Rectal smooth muscle tissue (tissue), 1 donor: Measurements from ENCODE around the gene PLET1.

Experiments
- H3K27ac ChIP-seq: one replicate; pipeline ENCODE4 v1.7.0; 2013; ENCODE audit warnings: low read depth, low read length, inconsistent platforms
- H3K27me3 ChIP-seq: one replicate; pipeline ENCODE4 v1.7.0; 2013; ENCODE audit warnings: low read length; ENCODE audit not compliant: control insufficient read depth, insufficient read depth
- H3K36me3 ChIP-seq: one replicate; pipeline ENCODE4 v1.7.0; 2013; ENCODE audit warnings: low read length; ENCODE audit not compliant: control insufficient read depth, insufficient read depth
- H3K4me1 ChIP-seq: one replicate; pipeline ENCODE4 v1.7.0; 2013; ENCODE audit warnings: low read length; ENCODE audit not compliant: control insufficient read depth, insufficient read depth
- H3K4me3 ChIP-seq: one replicate; pipeline ENCODE4 v1.7.0; 2013; ENCODE audit warnings: low read length
- H3K9ac ChIP-seq: one replicate; pipeline ENCODE4 v1.7.0; 2013; ENCODE audit warnings: low read length

PLET1 gene

DNA sequence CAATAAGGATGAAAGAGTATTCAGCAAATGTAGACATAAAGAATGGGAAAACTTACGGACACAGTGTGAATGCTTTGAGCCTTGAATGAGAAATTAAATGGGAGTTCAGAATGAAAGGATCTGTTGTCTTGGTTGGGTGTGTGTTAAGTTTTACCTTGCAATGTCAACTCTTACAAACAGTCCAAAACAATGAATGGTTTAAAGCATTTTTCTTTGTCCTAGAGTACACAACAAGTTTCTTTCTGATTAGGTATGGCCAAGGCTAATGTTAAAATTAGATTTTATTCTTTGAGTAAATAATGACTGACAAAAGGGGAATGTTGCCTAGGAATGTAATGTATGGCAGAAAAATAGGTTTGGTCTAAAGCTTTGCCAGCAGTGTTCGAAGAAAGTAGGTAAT, 32.0 kb downstream of the PLET1 start:
- H3K9ac ChIP-seq, result no peak overlapping the region
- H3K4me1 ChIP-seq, result peaks cover 4% of the 10 kb centered on the region
- no peak overlapping the region for H3K4me3 ChIP-seq
- H3K27me3 ChIP-seq, result no peaks in the 10 kb centered on the region
- H3K36me3 ChIP-seq, result no peaks in the 10 kb centered on the region
- H3K27ac ChIP-seq, result no peak overlapping the region

DNA sequence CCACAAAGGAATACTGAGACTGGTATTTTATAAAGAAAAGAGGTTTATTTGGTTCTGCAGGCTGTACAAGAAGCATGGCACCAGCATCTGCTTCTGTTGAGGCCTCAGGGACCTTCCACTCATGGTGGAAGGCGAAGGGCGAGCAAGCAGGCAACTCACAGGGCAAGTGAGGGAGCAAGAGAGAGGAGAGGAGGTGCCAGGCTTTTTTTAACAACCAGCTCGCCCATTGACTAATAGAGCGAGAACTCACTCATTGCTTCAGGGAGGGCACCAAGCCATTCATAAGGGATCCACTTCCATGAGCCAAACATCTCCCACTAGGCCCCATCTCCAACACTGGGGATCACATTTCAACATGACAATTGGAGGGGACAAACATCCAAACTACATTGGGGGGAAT, 33.2 kb downstream of the PLET1 start:
- Histone ChIP-seq H3K4me3 (peak overlapping the region; percentile 99), H3K36me3 (no peaks in the 10 kb centered on the region), H3K27me3 (no peaks in the 10 kb centered on the region), H3K27ac (peak overlapping the region; percentile 99), H3K4me1 (peaks cover 4% of the 10 kb centered on the region), H3K9ac (no peak overlapping the region)

DNA sequence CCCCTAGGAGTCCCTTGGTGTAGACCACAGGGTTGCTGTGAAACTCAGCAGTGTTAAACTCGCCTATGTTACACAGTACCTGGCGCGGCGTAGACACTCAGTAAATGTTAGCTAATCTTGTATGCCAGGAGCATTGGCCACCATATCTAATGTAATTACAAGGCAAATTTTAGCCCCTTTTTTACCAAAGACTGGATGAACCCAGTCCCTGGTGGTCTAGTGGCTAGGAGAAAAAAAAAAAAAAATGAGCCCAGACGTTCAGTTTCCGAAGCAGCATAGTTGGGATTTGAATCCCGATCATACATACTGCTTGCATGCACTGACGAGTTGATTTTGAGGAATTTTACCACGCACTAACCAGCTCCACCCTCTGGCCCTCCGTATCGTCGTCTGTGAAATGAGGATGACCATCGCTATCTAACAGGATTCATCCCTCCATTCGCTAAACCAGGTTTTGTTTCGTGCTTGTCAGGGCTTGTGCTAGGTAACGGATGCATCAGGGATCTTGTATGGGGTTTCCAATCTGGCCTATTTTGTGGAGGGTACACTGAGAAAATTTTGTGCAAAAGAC, 33.7 kb downstream of the PLET1 start:
- Histone ChIP-seq H3K9ac (peak overlapping the region; percentile 100), H3K27me3 (no peaks in the 10 kb centered on the region), H3K4me3 (peak overlapping the region; percentile 99), H3K27ac (peak overlapping the region; percentile 99), H3K36me3 (no peaks in the 10 kb centered on the region), H3K4me1 (peaks cover 4% of the 10 kb centered on the region)

DNA sequence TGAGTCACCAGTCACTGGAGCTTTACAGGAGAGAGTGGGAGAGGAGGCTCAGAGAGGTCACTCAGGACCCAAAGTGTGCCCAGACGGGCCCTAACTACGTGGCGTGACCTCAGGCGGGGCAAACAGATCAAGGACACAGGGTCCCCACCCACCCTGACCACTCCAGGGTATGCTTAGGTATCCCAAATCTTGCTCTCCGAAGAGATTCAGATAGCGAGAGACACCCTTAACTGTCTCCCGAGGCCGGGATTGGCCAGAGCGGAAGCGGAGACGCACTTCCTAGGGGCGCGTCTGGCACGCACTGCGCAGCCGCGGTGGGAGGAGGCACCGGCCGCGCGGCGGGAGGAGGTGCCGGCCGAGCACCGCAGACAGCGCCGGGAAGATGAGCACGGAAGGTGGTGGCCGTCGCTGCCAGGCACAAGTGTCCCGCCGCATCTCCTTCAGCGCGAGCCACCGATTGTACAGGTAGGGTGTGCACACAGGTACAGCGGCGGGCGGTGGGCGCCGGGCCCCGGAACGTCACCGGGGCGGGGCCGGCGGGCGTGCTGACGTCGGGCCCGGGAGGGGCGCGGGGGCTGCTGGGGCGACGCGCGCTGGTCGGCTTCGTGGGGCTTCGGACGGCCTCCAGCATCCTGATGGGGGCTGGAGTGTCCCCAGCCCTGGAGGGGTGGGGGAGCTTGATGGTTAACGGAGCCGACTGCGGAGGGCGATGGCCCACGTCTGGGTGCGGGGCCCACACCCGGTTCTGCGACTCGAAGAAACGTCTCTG, 34.4 kb downstream of the PLET1 start, which contains the start of gene PTS:
Gene PTS, plus strand, starts transcription at position 367 of the 769 bp plus-strand sequence. Its CDS starts 16 bp downstream, at position 383.
- peak within 1 kb of the TSS; percentile 99 for H3K4me3 ChIP-seq
- no peaks in the 10 kb centered on the region for H3K36me3 ChIP-seq
- H3K9ac ChIP-seq, result peak within 1 kb of the TSS; percentile 100
- H3K4me1 ChIP-seq, result peaks cover 4% of the 10 kb centered on the region
- H3K27ac ChIP-seq, result peak within 1 kb of the TSS; percentile 99
- no peaks in the 10 kb centered on the region for H3K27me3 ChIP-seq

DNA sequence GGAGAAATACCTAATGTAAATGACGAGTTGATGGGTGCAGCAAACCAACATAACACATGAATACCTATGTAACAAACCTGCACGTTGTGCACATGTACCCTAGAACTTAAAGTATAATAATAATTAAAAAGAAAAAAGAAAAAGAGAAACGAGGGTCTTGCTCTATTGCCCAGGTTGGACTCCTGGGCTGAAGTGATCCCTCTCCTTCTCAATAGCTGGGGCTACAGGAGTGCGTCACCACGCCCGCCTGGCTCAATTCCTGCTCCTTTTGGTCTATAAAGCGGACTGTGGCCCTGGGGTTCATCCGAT, 35.0 kb downstream of the PLET1 start:
- Histone ChIP-seq H3K4me1 (peaks cover 4% of the 10 kb centered on the region), H3K9ac (peak overlapping the region; percentile 100), H3K27ac (peak overlapping the region; percentile 99), H3K36me3 (no peaks in the 10 kb centered on the region), H3K27me3 (no peaks in the 10 kb centered on the region), H3K4me3 (peak overlapping the region; percentile 99)

DNA sequence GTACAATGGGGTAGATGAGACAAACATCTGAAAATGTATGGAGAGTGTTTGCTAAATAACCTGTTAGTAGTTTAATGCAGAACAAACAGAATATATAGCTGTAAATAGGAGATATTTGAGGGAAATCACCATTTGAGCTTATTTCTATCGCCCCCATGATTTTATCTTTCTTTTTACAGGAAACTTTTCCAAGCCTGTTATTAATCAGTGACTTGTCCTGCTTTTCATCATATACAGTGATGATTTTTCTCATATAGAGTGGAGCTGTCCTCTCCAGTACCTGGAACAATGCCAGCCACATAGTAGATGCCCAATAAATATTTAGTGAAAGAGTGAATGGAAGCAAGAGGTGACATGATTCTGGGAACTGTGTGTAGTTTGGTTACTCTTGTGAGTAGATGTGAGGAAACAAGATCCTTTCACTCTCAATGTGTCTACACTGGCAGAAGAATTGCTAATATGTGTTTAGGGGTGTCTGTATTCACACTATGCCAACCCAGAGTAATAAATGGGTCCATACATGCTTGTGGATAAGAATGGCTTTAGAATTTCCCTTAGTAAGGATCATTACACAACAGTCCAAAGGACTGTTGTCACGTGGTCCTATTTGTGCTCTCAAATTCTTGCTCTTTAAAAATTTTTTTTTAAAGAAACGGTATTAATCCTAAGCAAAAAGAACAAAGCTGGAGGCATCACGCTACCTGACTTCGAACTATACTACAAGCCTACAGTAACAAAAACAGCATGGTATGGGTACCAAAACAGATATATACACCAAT, 36.7 kb downstream of the PLET1 start:
- H3K4me1 ChIP-seq, result peaks cover 4% of the 10 kb centered on the region
- no peaks in the 10 kb centered on the region for H3K27me3 ChIP-seq
- H3K9ac ChIP-seq, result no peak overlapping the region
- no peaks in the 10 kb centered on the region for H3K36me3 ChIP-seq
- no peak overlapping the region for H3K4me3 ChIP-seq
- H3K27ac ChIP-seq, result no peak overlapping the region

DNA sequence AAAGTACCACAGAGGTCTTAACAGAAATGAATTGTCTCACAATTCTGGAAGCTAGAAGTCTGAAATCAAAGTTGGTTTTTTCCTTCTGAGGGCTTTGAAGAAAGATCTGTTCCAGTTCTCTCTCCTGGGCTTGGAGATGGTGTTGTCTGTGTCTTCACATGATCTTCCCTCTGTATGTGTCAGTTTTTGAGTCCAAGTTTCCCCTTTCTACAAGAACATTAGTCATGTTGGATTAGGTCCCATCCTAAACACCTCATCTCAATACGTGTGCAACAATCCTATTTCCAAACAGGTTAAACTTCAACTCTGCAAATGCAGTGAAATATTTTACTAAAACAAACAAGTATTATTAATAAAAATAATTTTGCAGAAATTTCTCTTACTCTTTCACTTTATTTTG, 37.5 kb downstream of the PLET1 start:
- peaks cover 4% of the 10 kb centered on the region for H3K4me1 ChIP-seq
- H3K27ac ChIP-seq, result no peak overlapping the region
- no peak overlapping the region for H3K9ac ChIP-seq
- no peaks in the 10 kb centered on the region for H3K27me3 ChIP-seq
- no peaks in the 10 kb centered on the region for H3K36me3 ChIP-seq
- no peak overlapping the region for H3K4me3 ChIP-seq

DNA sequence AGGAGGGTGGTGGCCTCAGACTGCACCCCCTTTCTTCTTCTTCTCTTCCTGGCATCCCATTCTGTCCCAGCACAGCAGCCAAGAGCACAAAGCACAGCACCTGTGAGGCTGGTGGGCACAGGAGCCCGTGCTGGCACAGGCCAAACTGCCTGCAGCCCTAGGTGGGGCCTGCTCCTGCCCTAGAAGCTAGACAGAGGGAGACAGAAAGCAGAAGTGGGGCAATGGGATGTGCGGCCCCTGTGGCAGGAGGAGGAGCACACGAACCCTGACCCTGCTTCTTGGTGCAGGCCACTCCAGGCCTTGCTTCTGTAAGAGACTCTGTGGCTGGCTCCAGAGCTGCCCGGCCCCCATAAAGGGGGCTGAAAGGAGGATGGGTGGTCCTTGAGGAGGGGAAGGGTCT, 38.4 kb downstream of the PLET1 start:
- no peak overlapping the region for H3K9ac ChIP-seq
- H3K27ac ChIP-seq, result no peak overlapping the region
- no peaks in the 10 kb centered on the region for H3K27me3 ChIP-seq
- H3K36me3 ChIP-seq, result no peaks in the 10 kb centered on the region
- peaks cover 3% of the 10 kb centered on the region for H3K4me1 ChIP-seq
- H3K4me3 ChIP-seq, result no peak overlapping the region

DNA sequence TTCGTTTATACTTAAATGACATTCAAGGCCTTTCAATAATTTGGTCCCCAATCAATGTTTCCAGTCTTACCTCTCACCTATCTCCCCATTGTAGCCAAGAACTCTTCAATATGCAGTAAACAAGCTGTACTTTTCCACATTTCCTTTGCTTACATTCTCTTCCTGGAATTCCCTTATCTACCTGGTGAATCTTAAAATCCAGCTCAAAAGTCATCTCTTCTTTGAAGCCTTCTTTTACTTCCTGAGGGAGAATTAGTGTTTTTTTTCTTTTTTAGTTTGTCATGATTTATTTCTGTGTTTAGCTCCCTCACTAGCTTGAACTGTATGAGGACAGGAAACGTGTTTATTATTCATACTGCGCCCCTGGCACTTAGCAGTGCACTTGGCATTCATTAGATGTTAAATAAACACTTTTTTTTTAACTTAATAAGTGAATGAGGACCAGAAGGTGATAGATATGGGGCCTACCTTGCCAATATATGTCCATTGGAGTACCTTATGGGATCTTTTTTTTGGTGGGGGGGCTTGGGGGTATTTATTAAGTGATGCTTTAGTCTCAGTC, 39.3 kb downstream of the PLET1 start:
- H3K4me3 ChIP-seq, result no peak overlapping the region
- H3K4me1 ChIP-seq, result no peaks in the 10 kb centered on the region
- H3K36me3 ChIP-seq, result no peaks in the 10 kb centered on the region
- H3K27me3 ChIP-seq, result no peaks in the 10 kb centered on the region
- no peak overlapping the region for H3K9ac ChIP-seq
- H3K27ac ChIP-seq, result no peak overlapping the region

DNA sequence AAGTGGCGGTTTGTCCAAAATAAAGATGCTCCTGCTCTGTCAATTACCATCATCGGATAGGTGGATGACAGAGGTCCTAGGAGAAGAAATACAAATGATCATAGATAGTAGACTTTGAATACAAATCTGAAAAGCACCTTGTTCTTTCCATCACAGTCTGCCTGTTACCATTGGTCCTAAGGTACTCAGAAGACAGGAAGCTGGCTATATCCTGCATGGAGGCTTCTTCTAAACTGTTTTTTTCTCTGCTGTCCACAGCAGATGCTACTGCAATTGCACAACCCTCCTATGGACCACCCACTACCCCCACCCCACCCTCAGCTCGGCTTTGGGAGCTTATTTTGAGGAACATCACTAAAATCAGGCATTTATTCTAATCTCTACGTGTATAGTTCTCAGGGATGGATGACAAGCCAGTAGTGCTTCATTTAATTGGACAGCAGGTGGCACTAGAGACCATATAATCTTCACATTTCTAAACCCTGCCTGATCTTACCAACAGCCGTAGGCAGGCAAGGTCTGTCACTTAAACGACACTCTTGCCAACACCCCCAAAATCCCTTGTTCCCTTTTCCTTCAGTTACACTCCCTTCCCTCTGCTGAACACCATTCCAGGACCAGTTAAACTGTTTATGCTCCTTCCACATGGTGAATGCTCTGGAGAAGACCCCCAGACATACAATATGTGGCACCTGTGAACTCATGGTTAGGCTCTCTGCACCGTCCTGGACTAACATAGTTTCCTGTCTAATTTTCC, 41.0 kb downstream of the PLET1 start:
- no peak overlapping the region for H3K4me3 ChIP-seq
- no peaks in the 10 kb centered on the region for H3K27me3 ChIP-seq
- H3K4me1 ChIP-seq, result no peaks in the 10 kb centered on the region
- no peak overlapping the region for H3K27ac ChIP-seq
- H3K36me3 ChIP-seq, result no peaks in the 10 kb centered on the region
- H3K9ac ChIP-seq, result no peak overlapping the region

DNA sequence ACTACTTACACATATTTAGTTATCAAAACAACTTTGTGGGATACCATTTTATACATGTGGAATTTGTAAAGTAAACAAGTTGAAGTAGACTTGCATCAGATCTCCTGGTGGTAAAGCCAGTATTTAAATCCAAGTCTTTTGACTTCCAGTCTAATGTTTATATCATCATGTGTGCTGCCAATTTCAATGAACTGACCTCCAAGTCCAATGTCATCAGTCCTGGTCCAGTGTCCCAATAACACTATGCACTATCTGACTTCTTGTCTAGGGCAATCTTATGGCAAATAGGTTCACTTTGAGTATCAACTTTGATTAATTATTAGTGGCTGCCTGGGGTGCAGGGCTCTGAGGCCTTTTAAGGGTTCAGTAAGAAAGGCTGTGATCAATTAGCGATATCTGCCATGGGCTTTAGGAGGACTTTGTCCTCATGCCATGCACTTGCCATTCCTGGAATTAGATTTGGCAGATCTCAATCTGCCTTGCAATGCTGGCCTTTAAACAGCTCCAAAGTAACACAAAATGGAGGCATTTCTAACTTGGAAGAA, 44.0 kb downstream of the PLET1 start:
- no peaks in the 10 kb centered on the region for H3K4me1 ChIP-seq
- H3K36me3 ChIP-seq, result no peaks in the 10 kb centered on the region
- no peak overlapping the region for H3K9ac ChIP-seq

DNA sequence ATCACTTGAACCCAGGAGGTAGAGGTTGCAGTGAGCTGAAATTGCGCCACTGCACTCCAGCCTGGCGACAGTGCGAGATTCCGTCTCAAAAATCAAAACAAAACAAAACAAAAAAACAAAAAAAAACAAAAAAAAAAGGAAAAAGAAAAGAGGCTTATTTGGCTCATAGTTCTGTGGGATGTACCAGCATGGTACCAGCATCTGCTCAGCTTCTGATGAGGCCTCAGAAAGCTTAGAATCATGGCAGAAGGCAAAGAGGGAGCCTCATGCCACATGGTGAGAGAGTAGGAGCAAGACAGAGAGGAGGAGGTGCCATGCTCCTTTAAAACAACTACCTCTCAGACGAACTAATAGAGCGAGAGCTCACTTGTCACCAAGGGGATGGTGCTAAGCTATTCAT, 45.0 kb downstream of the PLET1 start:
- Histone ChIP-seq H3K4me3 (no peak overlapping the region), H3K36me3 (no peaks in the 10 kb centered on the region), H3K27me3 (no peaks in the 10 kb centered on the region), H3K27ac (no peak overlapping the region), H3K9ac (no peak overlapping the region), H3K4me1 (no peaks in the 10 kb centered on the region)

More for the DNA sequence above, 44.0 kb downstream of the PLET1 start:
- H3K27ac ChIP-seq, result no peak overlapping the region
- H3K27me3 ChIP-seq, result no peaks in the 10 kb centered on the region
- no peak overlapping the region for H3K4me3 ChIP-seq
